Lung (tissue), 12 donors: ENCODE measurements around the gene RFWD3. TPM values are rescaled to one million over a fixed set of nuclear protein-coding genes. Genes with fewer than 3 reads are reported as not detected.
A peak's percentile ranks its signal among the peaks of the same experiment; 100 is the strongest.

ENCODE experiments used
- ATAC-seq: fragments of 200-7000 bp; cut with Tn5 transposase; one replicate; pipeline ENCODE4 v1.9.1; 2020; ENCODE audit warnings: moderate number of reproducible peaks; ENCODE audit not compliant: insufficient read depth, low FRiP score
- DNase-seq, 3 donors: peaks; one replicate each; pipeline ENCODE4 v3.0.0-alpha.2; 2013 to 2017
- H3K27ac ChIP-seq, 2 donors: one replicate each; pipeline ENCODE4 v1.5.1; 2013; ENCODE audit warnings: mild to moderate bottlenecking in 2 of 2, moderate library complexity in 2 of 2, control low read depth in 1 of 2, inconsistent platforms in 1 of 2, low read depth in 1 of 2, low read length in 1 of 2
- H3K27me3 ChIP-seq, 3 donors: one replicate each; pipeline ENCODE4 v1.5.1; 2013; ENCODE audit warnings: low read length in 2 of 3; ENCODE audit not compliant: control insufficient read depth in 3 of 3, insufficient read depth in 3 of 3
- H3K36me3 ChIP-seq, 4 donors: one replicate each; pipeline ENCODE4 v1.5.1; 2013; ENCODE audit warnings: low read length in 4 of 4, mild to moderate bottlenecking in 1 of 4, moderate library complexity in 1 of 4; ENCODE audit not compliant: control insufficient read depth in 4 of 4, insufficient read depth in 4 of 4
- H3K4me1 ChIP-seq, 5 donors: one replicate each; pipeline ENCODE4 v1.5.1; 2013; ENCODE audit warnings: low read length in 5 of 5, mild to moderate bottlenecking in 2 of 5, moderate library complexity in 1 of 5; ENCODE audit not compliant: control insufficient read depth in 5 of 5, insufficient read depth in 5 of 5
- H3K4me3 ChIP-seq: one replicate; pipeline ENCODE4 v1.5.1; 2013; ENCODE audit warnings: mild to moderate bottlenecking, control low read depth, moderate library complexity
- H3K9ac ChIP-seq, 2 donors: one replicate each; pipeline ENCODE4 v1.5.1; 2013; ENCODE audit warnings: low read length in 2 of 2, control low read depth in 1 of 2; ENCODE audit not compliant: insufficient read depth in 1 of 2
- H3K9me3 ChIP-seq, 4 donors: one replicate each; pipeline ENCODE4 v1.5.1; 2013; ENCODE audit warnings: low read length in 3 of 4, mild to moderate bottlenecking in 1 of 4, moderate library complexity in 1 of 4; ENCODE audit not compliant: control insufficient read depth in 4 of 4, insufficient read depth in 3 of 4
- WGBS, 2 donors: extraction: QIAGEN DNeasy Blood & Tissue Kit; methylation state at CpG; one replicate each; pipeline ENCODE4 v1.1.7; 2013; 5-methylcytosine and 5-hydroxymethylcytosine counted together
- polyA plus RNA-seq, 2 donors: library from polyadenylated mRNA; stranded (reverse); fragments of 200-250 nt; gene quantifications; one replicate each; pipeline ENCODE4 v1.2.1, GENCODE V29; 2013
- total RNA-seq, 2 donors: library from RNA; depleted of rRNA in 1 of 2; stranded (reverse); fragments of >200 nt in 1 of 2; gene quantifications; one replicate each; pipeline ENCODE4 v1.2.1, GENCODE V29; 2014 to 2021
- TF ChIP-seq, protein P1 (sequence below): IDR thresholded peaks from 2 replicates; pipeline ENCODE4 v1.5.1; 2012; ENCODE audit warnings: mild to moderate bottlenecking; ENCODE audit errors: control extremely low read depth, extremely low read depth
- donor health status: control.
- donor health status: control.
- donor health status: Bipolar disorder and iron deficiency.
- donor health status: healthy.
- donor health status: DM: yes; HTN: yes; CAD: no.

The RFWD3 gene
- total and polyA plus RNA-seq, 4 donors = 7.4 to 23.3 (median 11.4) TPM

DNA sequence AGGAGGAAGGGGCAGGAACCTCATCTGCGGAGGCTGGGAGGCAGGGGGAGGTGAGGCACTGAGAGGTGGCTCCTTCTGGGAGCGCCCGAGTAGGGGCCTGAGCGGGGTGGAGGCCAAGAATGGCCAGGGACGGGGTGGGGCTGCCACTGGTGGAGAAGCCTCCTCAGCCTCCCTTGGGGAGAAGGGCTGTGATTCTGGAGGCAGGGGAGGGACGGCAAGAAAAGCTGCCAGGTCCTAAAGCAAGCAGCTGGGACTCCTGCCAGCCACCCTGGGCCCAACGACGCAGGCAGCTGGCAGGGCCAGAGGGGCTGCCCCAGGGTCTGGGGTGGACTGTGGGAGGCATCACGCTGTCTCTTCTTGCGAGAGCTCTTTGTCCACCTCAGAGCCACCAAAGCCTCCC, 46.6 kb upstream of the RFWD3 start:
- TF ChIP-seq, protein P1, sequence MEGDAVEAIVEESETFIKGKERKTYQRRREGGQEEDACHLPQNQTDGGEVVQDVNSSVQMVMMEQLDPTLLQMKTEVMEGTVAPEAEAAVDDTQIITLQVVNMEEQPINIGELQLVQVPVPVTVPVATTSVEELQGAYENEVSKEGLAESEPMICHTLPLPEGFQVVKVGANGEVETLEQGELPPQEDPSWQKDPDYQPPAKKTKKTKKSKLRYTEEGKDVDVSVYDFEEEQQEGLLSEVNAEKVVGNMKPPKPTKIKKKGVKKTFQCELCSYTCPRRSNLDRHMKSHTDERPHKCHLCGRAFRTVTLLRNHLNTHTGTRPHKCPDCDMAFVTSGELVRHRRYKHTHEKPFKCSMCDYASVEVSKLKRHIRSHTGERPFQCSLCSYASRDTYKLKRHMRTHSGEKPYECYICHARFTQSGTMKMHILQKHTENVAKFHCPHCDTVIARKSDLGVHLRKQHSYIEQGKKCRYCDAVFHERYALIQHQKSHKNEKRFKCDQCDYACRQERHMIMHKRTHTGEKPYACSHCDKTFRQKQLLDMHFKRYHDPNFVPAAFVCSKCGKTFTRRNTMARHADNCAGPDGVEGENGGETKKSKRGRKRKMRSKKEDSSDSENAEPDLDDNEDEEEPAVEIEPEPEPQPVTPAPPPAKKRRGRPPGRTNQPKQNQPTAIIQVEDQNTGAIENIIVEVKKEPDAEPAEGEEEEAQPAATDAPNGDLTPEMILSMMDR = no peak
- no peak for DNase-seq
- ATAC-seq = no peak
- no peaks in the 10 kb centered on the region for H3K9me3 ChIP-seq
- no peak overlapping the region for H3K9ac ChIP-seq
- H3K27ac ChIP-seq = no peak overlapping the region
- no peaks in the 10 kb centered on the region for H3K4me1 ChIP-seq
- no peak overlapping the region for H3K4me3 ChIP-seq
- H3K27me3 ChIP-seq = no peaks in the 10 kb centered on the region
- WGBS, 2 donors = 84 to 85% methylated on average over 10 of the region's 10 CpGs
- H3K36me3 ChIP-seq = no peaks in the 10 kb centered on the region

DNA sequence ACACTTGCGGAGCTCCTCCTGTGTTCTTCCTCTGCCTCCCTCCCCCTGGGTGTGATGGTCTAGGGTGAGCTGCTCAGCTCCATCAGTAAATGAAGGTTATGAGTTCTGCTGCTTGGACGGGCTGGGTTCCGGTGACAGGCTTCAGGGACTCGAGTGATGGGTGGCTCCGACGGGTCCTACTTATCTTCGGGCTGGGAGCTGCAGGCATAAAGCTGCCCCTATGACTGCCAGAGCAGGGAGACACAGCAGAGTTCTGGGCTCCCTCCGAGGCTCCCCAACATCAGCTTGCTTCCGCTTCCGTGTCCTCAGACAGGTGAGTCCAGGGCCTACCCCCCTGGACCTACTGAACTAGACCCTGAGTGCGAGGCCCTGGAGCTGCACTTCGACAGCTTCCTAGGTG, 45.3 kb upstream of the RFWD3 start:
- Histone ChIP-seq H3K36me3 (no peaks in the 10 kb centered on the region), H3K27me3 (peaks cover 0 to 2% (median 0%) of the 10 kb centered on the region in 3 donors), H3K4me1 (no peaks in the 10 kb centered on the region), H3K9me3 (no peaks in the 10 kb centered on the region), H3K27ac (no peak overlapping the region), H3K9ac (no peak overlapping the region), H3K4me3 (no peak overlapping the region)
- DNase-seq (no peak), ATAC-seq (no peak)
- 93 to 95% methylated on average over 12 of the region's 12 CpGs for WGBS, 2 donors
- TF ChIP-seq, protein P1 = no peak

DNA sequence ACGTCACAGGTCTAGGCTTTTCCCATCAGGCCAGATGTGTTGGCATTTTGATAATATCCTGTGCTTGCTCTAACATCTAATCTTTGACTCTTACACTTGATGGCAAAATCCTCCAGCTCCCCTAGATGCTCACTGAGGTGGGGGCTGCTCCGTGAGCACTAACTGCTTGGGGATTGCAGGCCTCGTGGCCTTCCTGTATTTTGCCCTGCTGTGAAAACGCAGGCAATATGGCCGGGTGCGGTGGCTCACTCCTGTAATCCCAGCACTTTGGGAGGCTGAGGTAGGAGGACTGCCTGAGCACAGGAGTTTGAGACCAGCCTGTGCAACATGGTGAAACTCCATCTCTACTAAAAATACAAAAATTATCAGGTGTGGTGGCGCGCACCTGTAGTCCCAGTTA, 43.7 kb upstream of the RFWD3 start:
- H3K4me1 ChIP-seq = no peaks in the 10 kb centered on the region
- ATAC-seq = no peak
- H3K27me3 ChIP-seq = peaks cover 0 to 2% (median 0%) of the 10 kb centered on the region in 3 donors
- DNase-seq = no peak
- no peak overlapping the region for H3K27ac ChIP-seq
- TF ChIP-seq, protein P1 = no peak
- WGBS, 2 donors = 96% methylated on average over 8 of the region's 8 CpGs
- H3K9ac ChIP-seq = no peak overlapping the region
- H3K9me3 ChIP-seq = no peaks in the 10 kb centered on the region
- H3K4me3 ChIP-seq = no peak overlapping the region
- H3K36me3 ChIP-seq = no peaks in the 10 kb centered on the region

DNA sequence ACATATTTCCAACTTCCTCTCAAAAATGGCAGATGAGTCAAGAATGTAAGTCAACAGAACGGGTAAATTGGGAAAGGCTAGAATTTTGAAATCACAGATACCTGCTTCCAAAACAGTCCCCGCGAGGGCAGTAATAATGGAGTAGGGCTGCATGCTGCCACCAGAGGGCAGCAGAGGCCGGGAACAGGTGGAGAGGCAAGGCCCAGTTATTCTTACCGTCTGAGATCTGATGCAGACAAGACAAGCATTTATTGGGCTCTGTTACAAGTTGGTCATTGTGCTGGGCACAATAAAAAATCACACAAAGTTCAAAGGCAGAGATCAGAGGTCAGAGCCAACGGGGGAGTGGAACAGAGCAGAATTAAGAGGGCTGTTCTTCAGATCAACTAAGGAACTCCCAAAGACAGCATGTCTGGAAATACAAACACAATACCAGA, 42.8 kb upstream of the RFWD3 start:
- TF ChIP-seq, protein P1 = peak; percentile 94
- Histone ChIP-seq H3K9ac (no peak overlapping the region), H3K27ac (no peak overlapping the region), H3K4me3 (no peak overlapping the region), H3K36me3 (no peaks in the 10 kb centered on the region), H3K4me1 (no peaks in the 10 kb centered on the region), H3K9me3 (no peaks in the 10 kb centered on the region), H3K27me3 (peaks cover 0 to 2% (median 0%) of the 10 kb centered on the region in 3 donors)
- DNase-seq (peak; percentile 74 to 79 (median 77)), ATAC-seq (peak; percentile 79)
- WGBS, 2 donors = 1% methylated on average over 6 of the region's 6 CpGs
